ENCODE measurements around the gene AHI1.

GRCh38 chr6:135334169-135334568 is 163.4 kb downstream of the AHI1 start:
- TF ChIP-seq CTCF (IDR thresholded peaks at IDR 0.05; ENCODE audit: low read depth, low read length): no peak
- no peak for TF ChIP-seq POLR2A (IDR thresholded peaks at IDR 0.05; ENCODE audit: extremely low read depth, insufficient read length)
